Gastrocnemius medialis (tissue), 4 donors: ENCODE data around the gene ASB10.

Experiments
- POLR2A ChIP-seq, 2 donors: fragments of 450-650 bp; IDR thresholded peaks; one replicate each; pipeline ENCODE4 v1.6.1; 2017; ENCODE audit warnings: antibody characterized with exemption in 2 of 2, mild to moderate bottlenecking in 2 of 2, moderate library complexity in 2 of 2
- TF ChIP-seq, protein P1 (sequence below), 5 experiments: fragments of 450-650 bp in 3 of 5; fragments of 200-600 bp in 2 of 5; sonication (generic) in 2 of 5; IDR thresholded peaks in 4 of 5; conservative IDR thresholded peaks in 1 of 5; 1 replicate in 4 of 5; 2 replicates in 1 of 5; pipeline ENCODE4 v1.5.1; 2016 to 2019; ENCODE audit warnings: antibody characterized with exemption in 5 of 5, mild to moderate bottlenecking in 3 of 5, moderate library complexity in 3 of 5

DNA sequence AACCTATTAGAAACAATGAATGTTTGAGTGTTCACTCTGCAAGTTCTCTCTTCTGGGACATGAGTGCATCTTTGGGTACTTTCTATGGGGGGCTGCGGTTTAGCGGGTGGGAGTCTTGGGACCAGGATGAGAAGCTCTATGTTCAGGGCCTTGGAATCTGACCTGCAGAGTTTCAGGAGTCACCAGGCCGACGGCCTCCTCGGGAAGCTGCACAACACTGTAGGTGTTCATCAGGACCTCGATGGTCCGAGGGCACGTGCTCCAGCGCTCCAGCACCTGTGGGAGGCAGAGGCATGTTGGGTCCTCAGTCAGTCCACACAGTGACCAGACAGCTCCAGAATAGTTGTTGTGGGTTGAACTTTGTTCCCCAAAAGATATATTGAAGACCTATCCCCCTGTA, 10.6 kb downstream of the ASB10 start:
- TF ChIP-seq, protein P1, sequence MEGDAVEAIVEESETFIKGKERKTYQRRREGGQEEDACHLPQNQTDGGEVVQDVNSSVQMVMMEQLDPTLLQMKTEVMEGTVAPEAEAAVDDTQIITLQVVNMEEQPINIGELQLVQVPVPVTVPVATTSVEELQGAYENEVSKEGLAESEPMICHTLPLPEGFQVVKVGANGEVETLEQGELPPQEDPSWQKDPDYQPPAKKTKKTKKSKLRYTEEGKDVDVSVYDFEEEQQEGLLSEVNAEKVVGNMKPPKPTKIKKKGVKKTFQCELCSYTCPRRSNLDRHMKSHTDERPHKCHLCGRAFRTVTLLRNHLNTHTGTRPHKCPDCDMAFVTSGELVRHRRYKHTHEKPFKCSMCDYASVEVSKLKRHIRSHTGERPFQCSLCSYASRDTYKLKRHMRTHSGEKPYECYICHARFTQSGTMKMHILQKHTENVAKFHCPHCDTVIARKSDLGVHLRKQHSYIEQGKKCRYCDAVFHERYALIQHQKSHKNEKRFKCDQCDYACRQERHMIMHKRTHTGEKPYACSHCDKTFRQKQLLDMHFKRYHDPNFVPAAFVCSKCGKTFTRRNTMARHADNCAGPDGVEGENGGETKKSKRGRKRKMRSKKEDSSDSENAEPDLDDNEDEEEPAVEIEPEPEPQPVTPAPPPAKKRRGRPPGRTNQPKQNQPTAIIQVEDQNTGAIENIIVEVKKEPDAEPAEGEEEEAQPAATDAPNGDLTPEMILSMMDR (IDR thresholded peaks at IDR 0.05 in 4 of 5, conservative IDR thresholded peaks at IDR 0.05 in 1 of 5) = no peak
- TF ChIP-seq POLR2A (IDR thresholded peaks at IDR 0.05) = no peak
